Ecto neural progenitor cell (in vitro differentiated cells): Measurements from ENCODE around the gene ATIC.

Experiments
- DNase-seq: peaks from one replicate; pipeline ENCODE4 v3.0.0-alpha.2; 2018; ENCODE audit warnings: low spot score

ATIC gene

DNA sequence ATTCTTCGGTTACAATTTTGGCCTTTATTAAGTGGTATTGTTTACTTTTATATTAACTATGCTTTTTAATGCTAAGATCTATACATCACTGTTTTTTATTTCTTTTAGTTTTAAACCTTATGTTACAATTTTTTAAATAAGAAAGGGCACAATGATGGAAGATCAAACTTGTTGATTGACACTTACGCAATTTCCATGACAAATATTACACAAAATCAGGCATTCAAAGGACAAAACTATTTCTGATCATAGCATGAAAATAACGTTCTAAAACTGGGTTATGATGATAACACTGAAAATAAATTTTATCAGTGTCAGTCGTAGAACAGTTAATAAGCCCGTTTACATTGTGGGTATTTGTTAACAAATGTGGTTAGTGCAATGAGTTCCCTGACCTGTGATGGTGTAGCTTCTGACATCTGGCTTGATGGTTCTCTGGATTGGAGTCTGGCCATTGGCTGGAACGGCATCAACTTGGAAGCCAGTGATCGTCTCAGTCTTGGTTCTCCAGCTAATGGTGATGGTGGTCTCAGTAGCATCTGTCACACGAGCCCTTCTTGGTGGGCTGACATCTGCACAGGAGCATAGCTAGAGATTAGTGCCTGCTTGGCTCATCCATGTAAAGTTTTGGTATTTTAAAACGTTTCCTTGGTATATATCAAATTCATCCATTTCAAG, 64.4 kb downstream of the ATIC start:
- DNase-seq = no peak

DNA sequence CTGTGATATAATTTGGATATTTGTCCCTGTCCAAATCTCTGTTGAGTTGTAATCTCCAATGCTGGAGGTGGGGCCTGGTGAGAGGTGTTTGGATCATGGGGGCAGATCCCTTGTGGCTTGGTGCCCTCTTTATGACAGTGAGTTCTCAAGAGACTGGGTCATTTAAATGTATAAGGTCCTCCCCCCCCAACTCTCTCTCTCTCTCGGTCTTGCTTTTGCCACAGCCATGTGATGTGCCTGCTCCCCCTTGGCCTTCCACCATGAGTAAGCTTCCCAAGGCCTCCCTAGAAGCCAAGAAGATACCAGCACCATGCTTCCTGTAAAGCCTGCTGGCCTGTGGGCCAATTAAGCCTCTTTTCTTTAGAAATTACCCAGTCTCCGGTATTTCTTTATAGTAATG, 65.4 kb downstream of the ATIC start:
- no peak for DNase-seq

DNA sequence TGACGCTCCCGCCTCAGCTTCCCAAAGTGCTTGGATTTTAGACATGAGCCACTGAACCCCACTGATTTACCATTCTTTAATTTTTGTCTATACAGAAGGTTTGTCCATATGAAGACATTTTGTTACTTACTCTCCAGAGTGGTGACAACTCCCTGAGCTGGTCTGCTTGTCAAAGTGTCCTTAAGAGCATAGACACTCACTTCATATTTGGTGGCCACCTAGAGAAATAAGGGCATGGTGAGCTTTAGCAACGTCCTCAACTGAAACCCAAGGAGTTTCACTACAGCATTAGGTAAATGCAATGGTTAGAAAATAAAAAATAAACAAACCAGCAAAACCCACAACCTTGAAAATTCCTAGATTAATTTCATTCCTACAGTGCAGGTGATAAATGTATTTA, 66.2 kb downstream of the ATIC start:
- DNase-seq = no peak

DNA sequence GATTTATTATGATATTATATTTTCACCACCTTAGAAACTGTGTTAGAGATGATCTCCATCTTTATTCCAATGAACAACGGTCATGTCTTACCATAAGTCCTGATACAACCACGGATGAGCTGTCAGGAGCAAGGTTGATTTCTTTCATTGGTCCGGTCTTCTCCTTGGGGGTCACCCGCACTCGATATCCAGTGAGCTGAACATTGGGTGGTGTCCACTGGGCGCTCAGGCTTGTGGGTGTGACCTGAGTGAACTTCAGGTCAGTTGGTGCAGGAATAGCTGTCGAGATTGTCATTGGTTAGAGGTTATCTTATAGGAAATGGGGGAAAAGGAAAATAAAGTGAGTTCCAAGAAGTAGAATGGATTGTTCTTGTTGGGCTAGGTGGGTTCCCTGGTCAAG, 67.2 kb downstream of the ATIC start:
- no peak for DNase-seq

DNA sequence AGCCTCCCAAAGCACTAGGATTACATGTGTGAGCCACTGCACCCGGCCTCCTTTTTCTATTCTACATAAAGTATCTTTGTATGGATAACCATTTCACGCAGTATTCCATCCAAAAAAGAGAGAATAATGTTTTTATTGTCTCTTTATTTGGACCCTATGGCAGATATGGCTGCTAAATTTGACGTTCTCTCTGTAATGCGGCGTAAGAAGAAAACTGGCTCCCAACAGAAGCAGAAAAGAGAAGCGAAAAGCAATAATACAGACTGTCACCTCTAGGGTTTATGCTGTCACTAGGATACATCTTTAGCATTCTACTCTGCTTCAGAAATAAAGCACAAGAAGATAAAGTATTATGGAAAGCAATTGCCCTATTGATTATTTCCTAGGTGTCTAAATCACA, 68.1 kb downstream of the ATIC start:
- no peak for DNase-seq

DNA sequence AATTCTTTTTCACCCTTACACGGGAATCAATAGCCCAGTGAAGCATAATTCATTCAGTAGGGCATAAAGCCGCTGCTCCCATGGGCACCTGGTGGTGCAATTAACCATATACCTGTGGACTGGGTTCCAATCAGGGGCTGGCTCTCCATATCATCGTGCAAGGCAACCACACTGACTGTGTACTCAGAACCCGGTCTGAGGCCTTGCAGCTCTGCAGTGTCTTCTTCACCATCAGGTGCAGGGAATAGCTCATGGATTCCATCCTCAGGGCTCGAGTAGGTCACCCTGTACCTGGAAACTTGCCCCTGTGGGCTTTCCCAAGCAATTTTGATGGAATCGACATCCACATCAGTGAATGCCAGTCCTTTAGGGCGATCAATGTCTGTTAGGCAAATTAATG, 68.8 kb downstream of the ATIC start:
- no peak for DNase-seq

DNA sequence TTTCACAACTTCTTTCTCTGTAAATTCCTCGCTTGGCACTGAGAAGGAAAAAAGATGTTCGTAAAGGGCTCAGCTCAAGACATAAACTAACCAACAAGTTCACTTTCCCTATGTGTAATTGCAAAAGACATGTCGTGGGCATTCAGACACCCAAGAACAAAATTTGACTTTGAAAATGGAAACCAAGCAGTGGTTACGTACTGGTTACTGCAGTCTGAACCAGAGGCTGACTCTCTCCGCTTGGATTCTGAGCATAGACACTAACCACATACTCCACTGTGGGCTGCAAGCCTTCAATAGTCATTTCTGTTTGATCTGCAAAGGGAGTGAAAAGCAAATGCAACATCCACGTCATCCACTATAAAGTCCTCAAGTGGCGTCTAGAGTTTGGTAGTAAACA, 70.2 kb downstream of the ATIC start:
- DNase-seq = no peak

DNA sequence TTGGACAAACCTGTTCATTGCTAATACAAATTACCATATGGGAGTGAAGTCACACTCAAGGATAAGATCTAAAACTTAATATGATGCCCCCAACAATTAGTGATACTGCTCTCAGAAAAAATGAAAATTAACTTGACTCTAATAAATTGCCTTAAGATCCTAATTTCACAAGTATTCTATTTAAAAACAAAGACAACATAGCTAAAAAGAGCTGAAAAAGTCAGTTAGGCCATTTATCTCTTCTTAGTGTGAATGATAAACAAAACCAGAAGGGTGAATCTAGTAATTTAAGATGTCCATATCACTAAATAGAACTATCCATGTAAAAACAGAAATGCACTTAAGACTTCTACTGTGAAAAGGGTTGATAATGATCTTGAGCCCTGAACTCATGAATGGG, 70.6 kb downstream of the ATIC start:
- no peak for DNase-seq

DNA sequence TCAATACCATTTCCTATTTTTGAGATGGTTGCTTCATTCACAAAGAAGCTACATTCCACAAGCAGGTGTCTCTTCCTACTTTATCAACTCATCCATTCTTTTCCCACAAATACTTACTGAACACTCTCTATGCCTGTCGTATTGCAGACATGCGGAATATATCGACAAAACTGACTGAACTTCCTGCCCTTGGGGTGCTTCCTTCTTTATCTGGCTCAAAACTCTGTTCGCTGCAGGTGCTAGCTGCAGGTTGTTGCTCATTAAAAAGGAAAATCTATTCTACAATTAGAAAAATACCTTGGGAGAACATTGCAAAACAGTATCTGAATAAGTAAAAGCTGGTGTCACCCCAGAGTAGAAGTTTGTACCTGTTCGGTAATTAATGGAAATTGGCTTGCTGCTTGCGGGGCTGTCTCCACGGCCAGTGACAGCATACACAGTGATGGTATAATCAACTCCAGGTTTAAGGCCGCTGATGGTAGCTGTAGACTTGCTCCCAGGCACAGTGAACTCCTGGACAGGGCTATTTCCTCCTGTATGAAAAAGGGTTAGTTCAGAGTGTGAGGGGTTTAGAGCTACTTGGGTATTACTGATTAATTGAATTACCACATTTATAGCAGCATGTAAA, 71.9 kb downstream of the ATIC start:
- no peak for DNase-seq

DNA sequence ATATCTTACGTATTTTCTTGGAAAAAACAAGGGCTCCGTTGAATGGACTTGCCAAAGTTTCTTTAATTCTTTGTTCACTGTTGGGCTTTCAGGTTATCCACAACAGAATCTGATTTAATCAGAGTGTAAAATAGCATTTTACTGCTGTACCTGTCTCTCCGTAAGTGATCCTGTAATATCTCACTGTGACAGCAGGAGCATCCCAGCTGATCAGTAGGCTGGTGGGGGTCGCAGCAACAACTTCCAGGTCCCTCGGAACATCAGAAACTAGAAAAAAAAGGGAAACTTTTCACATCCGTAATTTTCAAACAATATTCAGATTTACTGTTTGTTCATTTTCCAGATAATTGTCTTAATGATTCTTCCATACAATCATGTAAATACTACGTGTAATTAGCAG, 72.9 kb downstream of the ATIC start:
- DNase-seq = no peak

DNA sequence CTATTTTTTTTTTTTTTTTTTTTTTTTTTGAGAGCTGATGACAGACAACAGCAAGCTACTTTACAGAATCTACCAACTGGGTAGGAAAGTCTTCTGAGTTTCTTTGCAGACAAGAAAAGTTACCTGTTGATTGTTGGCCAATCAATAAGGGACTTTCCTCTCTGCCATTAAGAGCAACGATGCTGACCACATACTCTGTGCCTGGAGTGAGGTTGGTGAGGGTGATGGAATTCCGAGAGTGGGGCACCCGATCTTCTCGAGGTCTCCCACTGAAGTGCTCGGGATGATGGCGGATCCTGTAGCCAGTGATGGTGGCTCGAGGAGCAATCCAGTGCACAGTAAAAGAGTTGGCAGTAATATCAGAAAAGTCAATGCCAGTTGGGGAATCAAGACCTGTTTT, 74.7 kb downstream of the ATIC start:
- DNase-seq = no peak

DNA sequence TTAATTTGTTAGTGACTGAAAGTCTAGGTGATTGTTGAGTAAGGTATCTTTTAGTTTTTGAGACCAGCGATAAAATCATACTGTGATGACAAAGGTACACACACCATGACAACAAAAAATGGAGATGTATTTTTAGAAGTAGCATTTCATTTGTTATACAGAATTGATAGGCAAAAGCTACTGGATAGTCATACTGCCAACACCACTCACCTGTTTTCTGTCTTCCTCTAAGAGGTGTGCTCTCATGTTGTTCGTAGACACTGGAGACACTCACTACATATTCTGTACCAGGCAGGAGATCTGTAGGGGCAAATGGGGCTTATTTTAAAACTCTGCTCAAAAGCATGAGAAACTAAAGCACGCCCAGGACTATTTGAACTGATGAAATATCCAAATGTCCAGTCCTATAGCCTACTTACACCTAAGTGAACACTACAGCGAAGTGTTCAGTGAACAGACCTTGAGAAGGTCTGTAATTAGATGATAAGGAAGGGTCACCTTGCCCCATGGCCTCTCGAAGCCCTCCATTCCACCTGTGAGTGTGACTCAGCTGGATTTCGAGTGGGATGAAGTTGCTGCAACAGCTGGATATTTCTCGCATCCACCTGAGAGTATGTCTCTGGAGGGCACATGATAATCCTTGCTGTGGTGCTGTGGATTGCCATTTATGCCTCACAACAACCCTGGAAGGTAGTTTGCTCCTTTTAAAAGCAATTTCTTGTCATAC, 76.3 kb downstream of the ATIC start:
- DNase-seq = no peak

DNA sequence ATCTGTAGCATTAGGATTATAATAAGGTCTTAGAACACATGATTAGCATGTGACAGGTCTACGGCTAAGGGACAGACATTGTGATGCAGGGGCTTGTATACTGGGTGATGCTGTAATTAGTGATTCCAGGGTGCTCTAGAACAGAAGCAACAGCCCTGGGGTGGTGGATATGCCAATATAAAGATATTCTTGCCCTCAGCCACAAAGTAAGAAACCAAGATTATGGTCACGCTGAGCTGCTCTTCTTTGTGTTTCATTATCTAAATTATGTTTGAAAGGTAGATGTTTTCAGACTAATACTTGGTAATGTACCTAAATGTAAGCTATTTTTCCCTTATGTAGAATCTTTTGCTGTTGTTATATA, 78.7 kb downstream of the ATIC start:
- DNase-seq = no peak

DNA sequence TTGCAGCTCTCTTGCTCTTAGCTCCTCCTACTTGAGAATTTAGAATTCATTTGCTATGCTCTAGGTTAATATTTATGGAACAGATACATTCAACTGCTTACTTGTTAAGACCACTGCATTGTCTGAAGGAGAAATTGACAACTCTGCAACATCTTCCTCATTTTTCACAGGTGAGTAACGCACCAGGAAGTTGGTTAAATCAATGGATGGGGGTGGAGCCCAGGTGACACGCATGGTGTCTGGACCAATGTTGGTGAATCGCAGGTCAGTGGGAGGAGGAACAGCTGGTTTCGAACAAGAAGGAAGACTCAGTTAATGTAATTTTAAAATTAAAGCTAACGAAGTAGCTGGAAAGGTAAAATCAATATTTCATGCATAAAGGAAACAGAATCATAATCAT, 79.7 kb downstream of the ATIC start:
- DNase-seq = no peak

DNA sequence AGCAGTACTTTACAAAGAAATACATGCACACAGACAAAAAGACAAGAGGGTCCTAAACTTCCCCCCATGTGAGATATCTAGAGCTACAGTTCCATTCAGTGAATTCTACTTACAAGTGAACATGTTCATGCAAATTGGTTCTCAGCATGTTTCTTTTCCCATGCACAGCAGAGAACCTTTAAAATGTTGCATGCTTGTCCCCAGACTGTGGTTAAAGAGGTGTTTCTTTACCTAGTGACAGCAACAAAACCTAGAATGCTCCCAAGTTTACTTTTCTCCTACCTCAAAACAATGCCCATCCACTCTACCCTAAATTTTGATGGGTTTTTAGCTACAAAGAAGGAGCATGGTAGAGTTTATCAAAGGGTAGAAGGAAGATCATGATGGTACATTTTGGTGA, 80.3 kb downstream of the ATIC start:
- no peak for DNase-seq

DNA sequence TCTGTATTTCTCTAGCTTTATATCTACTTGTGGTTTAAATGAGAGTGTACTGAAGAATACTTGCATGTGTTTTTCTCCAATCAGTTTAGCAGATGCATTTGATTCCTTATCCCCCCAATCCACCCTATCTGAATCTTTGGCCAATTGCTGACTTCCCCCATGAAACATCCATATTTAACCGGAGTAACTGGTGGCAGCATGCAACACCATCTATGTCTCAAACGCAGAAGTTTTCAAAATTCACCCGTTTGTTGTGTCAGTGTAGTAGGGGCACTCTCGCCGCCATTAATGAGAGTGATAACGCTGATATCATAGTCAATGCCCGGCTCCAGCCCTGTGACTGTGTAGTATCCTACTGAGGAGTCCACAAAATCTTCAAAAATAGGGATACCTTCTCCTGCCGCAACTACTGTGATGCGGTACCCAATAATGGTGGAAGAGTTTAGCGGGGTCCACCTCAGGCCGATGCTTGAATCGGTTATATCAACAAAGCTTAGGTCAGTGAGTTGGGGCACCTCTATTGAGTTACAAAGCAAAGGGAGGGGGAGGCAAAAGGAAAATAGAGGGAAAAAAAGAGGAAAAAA, 80.9 kb downstream of the ATIC start:
- no peak for DNase-seq

DNA sequence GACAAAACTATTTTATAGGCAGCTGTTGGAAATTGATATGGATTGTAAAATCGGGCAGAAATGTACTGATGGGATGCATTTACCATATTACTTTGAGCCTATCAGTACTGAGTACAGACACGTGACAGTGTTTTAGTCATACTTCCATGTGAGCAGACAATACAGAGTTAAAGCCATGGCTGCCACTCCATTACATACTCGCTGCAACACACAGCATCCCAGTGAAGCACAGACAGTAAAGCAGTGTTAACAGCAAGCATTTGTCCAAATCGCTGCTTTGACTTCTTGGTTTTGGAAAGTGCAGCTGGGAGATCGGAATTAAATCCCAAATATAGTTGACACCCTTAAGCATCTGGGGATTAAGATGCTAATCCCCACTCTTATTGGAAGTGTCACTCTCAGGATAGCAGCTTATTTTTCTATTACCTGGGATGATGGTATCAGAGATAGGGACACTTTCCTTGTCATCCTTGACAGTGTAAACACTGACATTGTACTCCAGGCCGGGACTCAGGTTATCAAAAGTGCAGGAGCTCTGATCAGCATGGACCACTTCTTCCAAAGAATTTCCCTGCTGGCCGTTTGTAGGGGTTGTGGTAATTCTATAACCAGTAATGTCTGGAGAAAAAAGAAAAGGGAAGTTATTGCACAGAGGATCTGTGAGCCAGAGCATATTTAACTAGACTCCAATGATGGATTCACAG, 82.4 kb downstream of the ATIC start:
- DNase-seq = no peak

DNA sequence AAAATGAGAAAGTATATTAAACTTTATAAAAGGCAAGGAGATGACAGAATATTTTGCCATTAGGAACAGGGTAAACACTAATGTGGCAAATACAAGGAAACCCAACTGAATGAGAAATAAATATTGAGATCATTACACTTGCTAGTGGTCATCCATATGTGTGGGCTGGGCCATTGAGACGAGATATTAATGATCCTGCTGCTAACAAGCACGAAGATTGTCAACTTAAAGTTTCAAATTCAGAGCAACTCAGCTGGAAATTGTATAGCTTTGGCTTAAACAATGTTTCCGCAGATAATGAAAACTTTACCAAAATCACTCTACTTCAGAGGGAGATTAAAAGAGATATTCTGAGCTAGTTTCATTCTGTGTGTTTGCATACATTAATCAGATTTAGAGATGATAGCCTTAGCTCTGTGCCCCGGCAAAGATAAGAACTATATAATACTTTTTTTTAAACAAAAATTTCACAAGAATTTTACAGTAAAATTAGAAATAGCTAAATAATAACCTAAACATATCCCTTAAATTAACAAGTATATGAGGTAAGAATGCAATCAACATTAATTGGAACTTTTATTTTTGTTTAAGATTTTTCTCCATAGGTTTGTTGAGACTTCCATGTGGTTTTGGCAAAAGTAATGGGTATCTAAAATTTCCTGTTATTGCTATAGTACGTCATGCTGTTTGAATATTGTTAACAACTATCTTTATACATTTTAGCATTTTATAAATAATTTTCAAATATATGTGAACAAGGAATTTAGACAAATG, 84.0 kb downstream of the ATIC start:
- no peak for DNase-seq

DNA sequence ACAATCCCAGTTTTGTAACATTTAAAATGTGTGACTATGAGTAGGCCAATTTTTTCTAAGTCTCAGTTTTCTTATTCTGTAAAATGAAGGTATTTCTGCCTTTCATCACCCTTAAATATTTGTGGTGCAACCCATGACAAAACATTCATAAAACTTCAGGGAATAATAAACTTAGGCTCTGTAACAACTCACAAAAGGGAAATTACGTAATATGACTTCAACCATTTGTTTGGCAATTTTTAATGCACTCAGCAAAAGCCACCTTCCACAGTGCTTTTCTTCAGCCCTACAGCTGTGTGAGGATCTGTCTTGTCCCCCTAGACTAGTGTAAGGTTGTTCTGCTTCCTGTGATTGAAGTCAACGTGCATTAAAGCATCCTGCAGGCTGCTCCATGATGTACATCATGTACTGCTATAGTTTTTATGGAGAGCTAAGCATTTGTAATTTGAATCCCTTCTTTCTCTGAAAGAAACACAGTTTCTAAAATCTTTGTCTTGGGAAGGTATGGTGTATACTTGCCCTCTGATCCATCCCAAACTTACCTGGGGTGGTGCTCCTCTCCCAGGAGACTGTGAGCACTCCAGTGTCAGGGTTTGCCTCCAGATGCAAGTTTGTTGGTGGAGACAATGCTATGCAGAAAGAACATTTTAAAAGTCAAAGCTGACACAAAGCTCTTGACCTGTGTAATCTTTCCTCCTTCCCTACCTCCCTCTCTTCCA, 84.9 kb downstream of the ATIC start:
- no peak for DNase-seq

DNA sequence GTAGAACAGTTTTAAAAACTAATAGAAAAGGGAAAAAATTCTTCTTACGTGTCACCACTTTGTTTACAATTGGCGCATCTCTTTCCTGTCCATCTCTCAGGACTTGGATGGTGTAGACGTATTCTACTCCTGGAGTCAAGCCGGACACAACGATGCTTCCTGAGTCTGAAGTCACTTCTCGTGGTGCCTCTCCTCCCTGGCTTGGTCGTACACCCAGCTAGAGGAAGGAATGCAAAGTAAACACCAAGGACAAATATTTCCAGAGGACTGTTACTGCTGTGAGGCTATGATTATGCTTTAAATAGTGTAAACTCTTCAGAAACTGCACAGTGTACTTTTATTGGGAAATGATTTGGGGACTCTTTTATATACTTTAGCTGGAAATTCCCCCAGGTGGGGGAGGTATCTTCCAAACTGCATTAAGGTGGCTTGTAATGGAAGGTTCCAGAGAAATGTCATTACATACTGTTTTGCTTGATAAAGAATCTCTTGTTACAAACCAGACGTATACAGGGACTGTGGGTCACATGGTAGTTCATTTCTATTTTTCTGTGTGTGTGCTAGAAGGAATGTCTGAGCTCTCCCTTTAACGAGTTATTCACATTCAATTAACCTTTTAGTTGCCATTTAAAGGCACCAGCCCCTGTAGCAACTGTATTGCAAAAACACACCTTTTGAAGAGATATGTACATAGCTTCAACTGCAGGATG, 85.9 kb downstream of the ATIC start:
- no peak for DNase-seq
